Upper lobe of left lung (tissue), 6 donors: ENCODE results near the gene DKK2. TPM values are rescaled to one million over a fixed set of nuclear protein-coding genes. Genes with fewer than 3 reads are reported as not detected.

Source experiments
- ATAC-seq, 2 donors: fragments of 200-7000 bp; cut with Tn5 transposase; one replicate each; pipeline ENCODE4 v1.9.1; 2022; ENCODE audit warnings: mild to moderate bottlenecking in 2 of 2, moderate library complexity in 2 of 2; ENCODE audit not compliant: low FRiP score in 2 of 2
- DNase-seq, 2 donors: peaks; one replicate each; pipeline ENCODE4 v3.0.0-alpha.2; 2019 to 2020
- H3K27ac ChIP-seq, 4 donors: fragments of 200-600 bp; sonication (generic); one replicate each; pipeline ENCODE4 v1.5.1; 2016 to 2019
- H3K27me3 ChIP-seq, 4 donors: fragments of 200-600 bp; sonication (generic); one replicate each; pipeline ENCODE4 v1.5.1; 2017 to 2019
- H3K36me3 ChIP-seq, 4 donors: fragments of 200-600 bp; sonication (generic); one replicate each; pipeline ENCODE4 v1.5.1; 2016 to 2019
- H3K4me1 ChIP-seq, 4 donors: fragments of 200-600 bp; sonication (generic); one replicate each; pipeline ENCODE4 v1.5.1; 2018 to 2019
- H3K4me3 ChIP-seq, 4 donors: fragments of 200-600 bp; sonication (generic); one replicate each; pipeline ENCODE4 v1.5.1; 2017 to 2019; ENCODE audit warnings: mild to moderate bottlenecking in 2 of 4, moderate library complexity in 1 of 4
- H3K9me3 ChIP-seq, 4 donors: fragments of 200-600 bp; sonication (generic); one replicate each; pipeline ENCODE4 v1.5.1; 2018 to 2019
- EP300 ChIP-seq, 4 donors: sonication (generic); formaldehyde crosslinking; IDR thresholded peaks; one replicate each; pipeline ENCODE4 v1.5.1; 2017; ENCODE audit warnings: antibody characterized with exemption in 4 of 4, control low read depth in 2 of 4
- POLR2A ChIP-seq, 4 donors: fragments of 450-650 bp; IDR thresholded peaks; one replicate each; pipeline ENCODE4 v1.5.1; 2016 to 2017; ENCODE audit warnings: antibody characterized with exemption in 4 of 4, mild to moderate bottlenecking in 2 of 4
- POLR2AphosphoS5 ChIP-seq, 2 donors: sonication (generic); formaldehyde crosslinking; IDR thresholded peaks; one replicate each; pipeline ENCODE4 v1.5.1; 2017; ENCODE audit warnings: antibody characterized with exemption in 2 of 2
- WGBS, 2 donors: methylation state at CpG; one replicate each; pipeline ENCODE4 v1.1.5; 2017 to 2018; 5-methylcytosine and 5-hydroxymethylcytosine counted together
- total RNA-seq, 6 donors: library from RNA; depleted of rRNA in 4 of 6; stranded (reverse); fragments of >200 nt in 4 of 6; gene quantifications; one replicate each; pipeline versions ENCODE4 v1.1.0 to v1.2.1, GENCODE V29; 2016 to 2021
- TF ChIP-seq, protein P1 (sequence below), 6 experiments: fragments of 450-650 bp in 4 of 6; fragments of 200-600 bp in 2 of 6; sonication (generic) in 2 of 6; IDR thresholded peaks; one replicate each; pipeline ENCODE4 v1.5.1; 2016 to 2019; ENCODE audit warnings: antibody characterized with exemption in 6 of 6
- donor health status: DM: no; HTN: no; CAD: no; lungs with moderate emphysema.
- donor health status: DM: no; HTN: yes; CAD: no; lungs with severe emphysema.

The DKK2 gene
- total RNA-seq, 6 donors from 2014 or later = 1.8 to 22.1 (median 6.0) TPM; not detected in 1

- H3K36me3 ChIP-seq = no peaks in the 10 kb centered on the region
- no peaks in the 10 kb centered on the region for H3K4me1 ChIP-seq
- ATAC-seq (no peak), DNase-seq (peak in 1 of 2 donors; percentile 23)
- WGBS, 2 donors = 45 to 61% methylated on average over 13 to 14 of the region's 14 CpGs
- H3K27ac ChIP-seq = no peak overlapping the region
- TF ChIP-seq EP300 (IDR thresholded peaks at IDR 0.05) = no peak
- no peak for TF ChIP-seq POLR2A (IDR thresholded peaks at IDR 0.05)
- TF ChIP-seq, protein P1, sequence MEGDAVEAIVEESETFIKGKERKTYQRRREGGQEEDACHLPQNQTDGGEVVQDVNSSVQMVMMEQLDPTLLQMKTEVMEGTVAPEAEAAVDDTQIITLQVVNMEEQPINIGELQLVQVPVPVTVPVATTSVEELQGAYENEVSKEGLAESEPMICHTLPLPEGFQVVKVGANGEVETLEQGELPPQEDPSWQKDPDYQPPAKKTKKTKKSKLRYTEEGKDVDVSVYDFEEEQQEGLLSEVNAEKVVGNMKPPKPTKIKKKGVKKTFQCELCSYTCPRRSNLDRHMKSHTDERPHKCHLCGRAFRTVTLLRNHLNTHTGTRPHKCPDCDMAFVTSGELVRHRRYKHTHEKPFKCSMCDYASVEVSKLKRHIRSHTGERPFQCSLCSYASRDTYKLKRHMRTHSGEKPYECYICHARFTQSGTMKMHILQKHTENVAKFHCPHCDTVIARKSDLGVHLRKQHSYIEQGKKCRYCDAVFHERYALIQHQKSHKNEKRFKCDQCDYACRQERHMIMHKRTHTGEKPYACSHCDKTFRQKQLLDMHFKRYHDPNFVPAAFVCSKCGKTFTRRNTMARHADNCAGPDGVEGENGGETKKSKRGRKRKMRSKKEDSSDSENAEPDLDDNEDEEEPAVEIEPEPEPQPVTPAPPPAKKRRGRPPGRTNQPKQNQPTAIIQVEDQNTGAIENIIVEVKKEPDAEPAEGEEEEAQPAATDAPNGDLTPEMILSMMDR (IDR thresholded peaks at IDR 0.05) = no peak
- no peak for TF ChIP-seq POLR2AphosphoS5 (IDR thresholded peaks at IDR 0.05)
- H3K4me3 ChIP-seq = no peak overlapping the region
- no peaks in the 10 kb centered on the region for H3K9me3 ChIP-seq
- H3K27me3 ChIP-seq = no peaks in the 10 kb centered on the region
These were observed 57.9 kb downstream of the DKK2 start for GRCh38 chr4:106978046-106978774.

- Histone ChIP-seq H3K27ac (no peak overlapping the region), H3K4me1 (no peaks in the 10 kb centered on the region), H3K36me3 (no peaks in the 10 kb centered on the region), H3K27me3 (no peaks in the 10 kb centered on the region), H3K9me3 (no peaks in the 10 kb centered on the region), H3K4me3 (no peak overlapping the region)
- TF ChIP-seq POLR2A (IDR thresholded peaks at IDR 0.05) (no peak), EP300 (IDR thresholded peaks at IDR 0.05) (no peak), POLR2AphosphoS5 (IDR thresholded peaks at IDR 0.05) (no peak)
- TF ChIP-seq, protein P1 (IDR thresholded peaks at IDR 0.05) = no peak
- ATAC-seq (no peak), DNase-seq (no peak)
- whole genome bisulfite sequencing, 2 donors = 75 to 94% methylated on average over 1 of the region's 1 CpG
These were observed 64.5 kb downstream of the DKK2 start for GRCh38 chr4:106971636-106972035.

DNA sequence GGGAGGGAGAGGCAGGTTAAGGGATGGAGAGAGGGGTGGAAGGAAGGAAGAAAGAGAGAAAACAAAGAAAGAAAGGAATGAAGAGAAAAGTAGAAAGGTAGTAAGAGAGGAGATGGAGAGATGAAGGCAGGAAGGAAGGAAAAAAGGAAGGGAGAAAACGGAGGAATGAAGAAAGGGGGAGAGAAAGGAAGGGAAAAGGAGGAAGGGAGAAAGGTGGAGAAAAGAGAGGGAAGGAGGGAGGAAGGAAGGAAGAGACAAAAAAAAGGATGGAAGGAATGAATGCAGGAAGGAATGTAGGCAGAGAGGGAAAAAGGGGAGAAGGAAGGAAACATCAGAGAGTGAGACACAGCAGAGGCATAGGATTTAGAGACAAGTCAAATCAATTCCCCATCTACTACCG is 68.2 kb downstream of the DKK2 start:
- ATAC-seq (no peak), DNase-seq (no peak)
- H3K4me3 ChIP-seq = no peak overlapping the region
- no peak overlapping the region for H3K27ac ChIP-seq
- no peaks in the 10 kb centered on the region for H3K9me3 ChIP-seq
- H3K36me3 ChIP-seq = no peaks in the 10 kb centered on the region
- no peak for TF ChIP-seq POLR2AphosphoS5 (IDR thresholded peaks at IDR 0.05)
- TF ChIP-seq, protein P1 (IDR thresholded peaks at IDR 0.05) = no peak
- no peak for TF ChIP-seq POLR2A (IDR thresholded peaks at IDR 0.05)
- no peak for TF ChIP-seq EP300 (IDR thresholded peaks at IDR 0.05)
- no peaks in the 10 kb centered on the region for H3K27me3 ChIP-seq
- 76 to 78% methylated on average over 2 of the region's 2 CpGs for WGBS, 2 donors
- no peaks in the 10 kb centered on the region for H3K4me1 ChIP-seq

DNA sequence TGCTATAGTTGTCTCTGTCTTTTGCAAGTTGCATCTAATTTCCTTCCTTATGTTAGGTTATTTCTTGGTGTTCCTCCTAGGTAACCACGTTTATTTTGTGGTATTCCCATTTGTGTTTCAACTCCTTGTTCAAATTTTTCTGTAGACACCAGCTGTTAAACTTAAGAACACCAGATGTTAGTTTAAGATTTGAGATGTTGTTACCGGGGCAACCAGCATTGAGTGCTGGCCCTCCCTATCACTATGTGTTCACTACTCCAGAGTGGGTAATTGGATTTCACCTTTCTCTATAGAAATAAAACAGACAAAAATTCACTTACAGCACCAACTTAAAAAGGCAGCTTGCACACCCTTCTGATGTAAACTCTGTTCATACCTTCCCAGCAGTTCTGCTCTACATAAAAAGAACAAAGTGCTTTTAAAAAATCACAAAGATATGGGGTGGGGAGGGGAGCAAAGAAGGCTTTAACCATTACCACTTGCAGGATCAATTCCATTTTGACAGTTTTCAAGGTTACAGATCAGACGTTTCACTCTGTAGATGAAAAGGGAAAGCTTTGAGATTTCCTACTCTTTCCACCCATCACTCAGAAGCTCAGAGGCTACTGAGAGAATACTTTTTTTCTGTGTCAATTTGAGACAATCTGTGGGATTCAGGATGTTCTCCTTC is 82.9 kb downstream of the DKK2 start:
- no peaks in the 10 kb centered on the region for H3K36me3 ChIP-seq
- WGBS, 2 donors = 46 to 47% methylated on average over 3 of the region's 3 CpGs
- H3K27ac ChIP-seq = no peak overlapping the region
- TF ChIP-seq EP300 (IDR thresholded peaks at IDR 0.05) = no peak
- TF ChIP-seq, protein P1 (IDR thresholded peaks at IDR 0.05) = no peak
- no peak for TF ChIP-seq POLR2AphosphoS5 (IDR thresholded peaks at IDR 0.05)
- TF ChIP-seq POLR2A (IDR thresholded peaks at IDR 0.05) = no peak
- no peak overlapping the region for H3K4me3 ChIP-seq
- no peaks in the 10 kb centered on the region for H3K27me3 ChIP-seq
- no peaks in the 10 kb centered on the region for H3K9me3 ChIP-seq
- DNase-seq (no peak), ATAC-seq (no peak)
- no peaks in the 10 kb centered on the region for H3K4me1 ChIP-seq
